ENCODE results near the gene C6orf89.

GRCh38 chr6:36962874-36963273 lies 77.1 kb downstream of the C6orf89 start:
- TF ChIP-seq EZH2 (IDR thresholded peaks at IDR 0.05; ENCODE audit: insufficient read depth, poor library complexity, severe bottlenecking) (no peak), EZH2phosphoT487 (IDR thresholded peaks at IDR 0.05; ENCODE audit: insufficient read depth, low read depth) (no peak)
